GM13976 (cell line): ENCODE results near the gene MYO7B.

Experiments
- DNase-seq: peaks from one replicate; pipeline ENCODE4 v3.0.0; 2012; ENCODE audit warnings: low spot score
- CTCF ChIP-seq: IDR thresholded peaks from 2 replicates; pipeline ENCODE4 v1.5.1; 2012; ENCODE audit warnings: borderline replicate concordance, mild to moderate bottlenecking; ENCODE audit not compliant: insufficient read depth; ENCODE audit errors: extremely low read depth, missing control alignments, control extremely low read depth
- in situ Hi-C: fragments of 300-500 bp; cut with MboI; formaldehyde crosslinking; loops from one replicate; pipeline ENCODE4 v1.12.0; 2022; ENCODE audit warnings: low sequenced_read_pairs, mixed read lengths, inconsistent platforms; ENCODE audit not compliant: unreplicated experiment

MYO7B gene

DNA sequence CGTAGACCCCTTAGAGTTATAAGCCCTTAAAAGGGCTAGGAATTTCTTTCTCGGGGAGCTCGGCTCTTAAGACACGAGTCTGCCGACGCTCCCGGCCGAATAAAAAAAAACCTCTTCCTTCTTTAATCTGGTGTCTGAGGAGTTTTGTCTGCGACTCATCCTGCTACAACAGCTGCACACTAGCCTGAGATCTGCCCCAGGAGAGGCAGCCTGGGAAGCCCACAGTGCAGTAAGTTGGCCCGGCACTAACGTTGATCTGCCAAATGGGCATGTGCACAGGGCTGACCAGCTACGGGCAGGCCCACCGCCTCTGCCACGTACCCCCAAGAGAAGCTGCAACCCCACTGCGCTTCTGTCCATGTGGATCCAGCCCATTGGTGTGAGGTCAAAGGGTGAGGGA lies 148.3 kb downstream of the MYO7B start:
- no peak for TF ChIP-seq CTCF
- in situ Hi-C loops = no loop called here
- no peak for DNase-seq

- no peak for DNase-seq
- in situ Hi-C loops = no loop called here
- TF ChIP-seq CTCF = no peak
Observed at GRCh38 chr2:127685410-127686080, 150.1 kb downstream of the MYO7B start.
